Activated T-cell treated with anti-CD3 and anti-CD28 coated beads for 24 hours (primary cell): ENCODE data around the gene SPC24.
A peak's percentile ranks its signal among the peaks of the same experiment; 100 is the strongest.
"Not testable (repeated sequence)": the region's sequence is repeated elsewhere in the genome, so short reads cannot be mapped to it uniquely, and the experiment has no call there.

Source experiments
- DNase-seq: peaks from one replicate; pipeline ENCODE4 v3.0.0-alpha.2; 2020; ENCODE audit warnings: low read depth

The SPC24 gene

DNA sequence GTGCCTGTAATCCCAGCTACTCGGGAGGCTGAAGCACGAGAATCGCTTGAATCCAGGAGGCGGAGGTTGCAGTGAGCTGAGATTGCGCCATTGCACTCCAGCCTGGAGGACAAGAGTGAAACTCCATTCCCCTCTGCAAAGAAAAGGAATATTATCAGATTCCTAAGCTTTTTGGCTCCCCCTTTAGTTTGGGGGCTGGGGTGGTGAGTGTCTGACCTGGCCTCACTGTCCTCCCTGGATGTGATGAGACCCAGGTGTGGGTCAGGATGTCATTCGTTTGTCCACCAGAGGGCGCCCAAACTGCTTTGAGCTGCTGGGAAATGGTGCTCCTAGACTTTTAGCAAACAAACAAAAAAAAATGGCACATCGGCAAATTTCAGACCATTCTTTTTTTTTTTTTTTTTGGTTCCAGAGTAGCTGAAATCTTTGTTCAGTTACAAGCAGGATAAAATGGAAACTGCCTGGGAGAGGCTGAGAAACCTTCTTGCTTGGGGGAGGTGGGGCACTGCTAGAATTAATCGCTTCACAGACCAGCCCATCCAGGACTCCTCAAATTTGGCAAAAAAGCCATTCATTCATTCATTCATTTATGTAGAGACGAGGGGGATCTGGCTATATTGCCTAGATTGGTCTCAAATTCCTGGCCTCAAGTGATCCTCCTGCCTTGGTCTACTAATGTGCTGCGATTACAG is 29.4 kb downstream of the SPC24 start:
- DNase-seq: peak; percentile 59

DNA sequence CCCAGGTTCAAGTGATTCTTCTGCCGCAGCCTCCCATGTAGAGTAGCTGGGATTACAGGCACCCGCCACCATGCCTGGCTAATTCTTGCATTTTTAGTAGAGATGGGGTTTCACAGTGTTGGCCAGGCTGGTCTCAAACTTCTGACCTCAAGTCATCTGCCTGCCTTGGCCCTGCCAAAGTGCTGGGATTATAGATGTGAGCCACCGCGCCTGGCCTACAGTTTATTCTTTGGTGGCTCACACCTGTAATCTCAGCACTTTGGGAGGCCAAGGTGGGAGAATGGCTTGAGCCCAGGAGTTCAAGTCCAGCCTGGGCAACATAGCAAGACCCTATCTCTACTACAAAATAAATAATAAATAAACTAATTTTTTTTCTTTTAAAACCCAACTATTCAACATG is 31.4 kb downstream of the SPC24 start:
- DNase-seq: not testable (repeated sequence)

- DNase-seq: no peak
Measured at GRCh38 chr19:11123114-11123513, 32.5 kb downstream of the SPC24 start.

DNA sequence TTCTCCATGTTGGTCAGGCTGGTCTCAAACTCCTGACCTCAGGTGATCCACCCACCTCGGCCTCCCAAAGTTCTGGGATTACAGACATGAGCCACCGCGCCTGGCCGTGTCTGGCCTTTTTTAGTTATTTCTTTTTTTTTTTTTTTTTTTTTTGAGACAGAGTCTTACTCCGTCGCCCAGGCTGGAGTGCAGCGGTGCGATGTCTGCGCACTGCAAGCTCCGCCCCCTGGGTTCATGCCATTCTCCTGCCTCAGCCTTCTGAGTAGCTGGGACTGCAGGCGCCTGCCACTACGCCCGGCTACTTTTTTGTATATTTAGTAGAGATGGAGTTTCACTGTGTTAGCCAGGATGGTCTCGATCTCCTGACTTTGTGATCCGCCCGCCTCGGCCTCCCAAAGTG is 33.6 kb downstream of the SPC24 start:
- not testable (repeated sequence) for DNase-seq

GRCh38 chr19:11116507-11116906 is 39.1 kb downstream of the SPC24 start:
- DNase-seq: no peak

- DNase-seq: no peak
Measured at GRCh38 chr19:11115895-11116446, 39.6 kb downstream of the SPC24 start.

GRCh38 chr19:11115042-11115441 is 40.5 kb downstream of the SPC24 start:
- no peak for DNase-seq

GRCh38 chr19:11113140-11113708 is 42.4 kb downstream of the SPC24 start:
- no peak for DNase-seq

DNA sequence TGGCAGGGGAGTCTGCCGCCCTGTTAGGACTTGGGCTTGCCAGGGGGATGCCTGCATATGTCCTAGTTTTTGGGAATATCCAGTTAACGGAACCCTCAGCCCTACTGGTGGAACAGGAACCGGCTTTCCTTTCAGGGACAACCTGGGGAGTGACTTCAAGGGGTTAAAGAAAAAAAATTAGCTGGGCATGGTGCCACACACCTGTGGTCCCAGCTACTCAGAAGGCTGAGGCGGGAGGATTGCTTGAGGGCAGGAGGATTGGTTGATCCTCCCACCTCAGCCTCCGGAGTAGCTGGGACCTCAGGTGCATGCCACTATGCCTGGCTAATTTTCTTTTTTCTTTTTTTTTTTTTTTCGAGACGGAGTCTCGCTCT is 43.8 kb downstream of the SPC24 start:
- no peak for DNase-seq

DNA sequence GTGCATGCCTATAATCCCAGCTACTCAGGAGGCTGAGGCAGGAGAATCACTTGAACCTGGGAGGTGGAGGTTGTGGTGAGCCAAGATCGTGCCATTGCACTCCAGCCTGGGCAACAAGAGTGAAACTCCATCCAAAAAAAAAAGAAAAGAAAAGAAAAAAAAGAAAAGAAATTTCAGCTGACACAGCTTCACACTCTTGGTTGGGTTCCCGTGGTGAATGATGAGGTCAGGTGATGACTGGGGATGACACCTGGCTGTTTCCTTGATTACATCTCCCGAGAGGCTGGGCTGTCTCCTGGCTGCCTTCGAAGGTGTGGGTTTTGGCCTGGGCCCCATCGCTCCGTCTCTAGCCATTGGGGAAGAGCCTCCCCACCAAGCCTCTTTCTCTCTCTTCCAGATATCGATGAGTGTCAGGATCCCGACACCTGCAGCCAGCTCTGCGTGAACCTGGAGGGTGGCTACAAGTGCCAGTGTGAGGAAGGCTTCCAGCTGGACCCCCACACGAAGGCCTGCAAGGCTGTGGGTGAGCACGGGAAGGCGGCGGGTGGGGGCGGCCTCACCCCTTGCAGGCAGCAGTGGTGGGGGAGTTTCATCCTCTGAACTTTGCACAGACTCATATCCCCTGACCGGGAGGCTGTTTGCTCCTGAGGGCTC is 44.3 kb downstream of the SPC24 start:
- DNase-seq: no peak

GRCh38 chr19:11108746-11109145 is 46.8 kb downstream of the SPC24 start:
- DNase-seq: no peak

DNA sequence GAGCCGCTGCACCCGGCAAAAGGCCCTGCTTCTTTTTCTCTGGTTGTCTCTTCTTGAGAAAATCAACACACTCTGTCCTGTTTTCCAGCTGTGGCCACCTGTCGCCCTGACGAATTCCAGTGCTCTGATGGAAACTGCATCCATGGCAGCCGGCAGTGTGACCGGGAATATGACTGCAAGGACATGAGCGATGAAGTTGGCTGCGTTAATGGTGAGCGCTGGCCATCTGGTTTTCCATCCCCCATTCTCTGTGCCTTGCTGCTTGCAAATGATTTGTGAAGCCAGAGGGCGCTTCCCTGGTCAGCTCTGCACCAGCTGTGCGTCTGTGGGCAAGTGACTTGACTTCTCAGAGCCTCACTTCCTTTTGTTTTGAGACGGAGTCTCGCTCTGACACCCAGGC is 49.1 kb downstream of the SPC24 start:
- no peak for DNase-seq

DNA sequence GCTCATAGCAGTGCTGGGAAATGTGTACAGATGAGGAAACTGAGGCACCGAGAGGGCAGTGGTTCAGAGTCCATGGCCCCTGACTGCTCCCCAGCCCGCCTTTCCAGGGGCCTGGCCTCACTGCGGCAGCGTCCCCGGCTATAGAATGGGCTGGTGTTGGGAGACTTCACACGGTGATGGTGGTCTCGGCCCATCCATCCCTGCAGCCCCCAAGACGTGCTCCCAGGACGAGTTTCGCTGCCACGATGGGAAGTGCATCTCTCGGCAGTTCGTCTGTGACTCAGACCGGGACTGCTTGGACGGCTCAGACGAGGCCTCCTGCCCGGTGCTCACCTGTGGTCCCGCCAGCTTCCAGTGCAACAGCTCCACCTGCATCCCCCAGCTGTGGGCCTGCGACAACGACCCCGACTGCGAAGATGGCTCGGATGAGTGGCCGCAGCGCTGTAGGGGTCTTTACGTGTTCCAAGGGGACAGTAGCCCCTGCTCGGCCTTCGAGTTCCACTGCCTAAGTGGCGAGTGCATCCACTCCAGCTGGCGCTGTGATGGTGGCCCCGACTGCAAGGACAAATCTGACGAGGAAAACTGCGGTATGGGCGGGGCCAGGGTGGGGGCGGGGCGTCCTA is 50.5 kb downstream of the SPC24 start:
- DNase-seq: no peak

- not testable (repeated sequence) for DNase-seq
Measured at GRCh38 chr19:11103667-11104066, 51.9 kb downstream of the SPC24 start.

GRCh38 chr19:11102944-11103343 is 52.6 kb downstream of the SPC24 start:
- no peak for DNase-seq

DNA sequence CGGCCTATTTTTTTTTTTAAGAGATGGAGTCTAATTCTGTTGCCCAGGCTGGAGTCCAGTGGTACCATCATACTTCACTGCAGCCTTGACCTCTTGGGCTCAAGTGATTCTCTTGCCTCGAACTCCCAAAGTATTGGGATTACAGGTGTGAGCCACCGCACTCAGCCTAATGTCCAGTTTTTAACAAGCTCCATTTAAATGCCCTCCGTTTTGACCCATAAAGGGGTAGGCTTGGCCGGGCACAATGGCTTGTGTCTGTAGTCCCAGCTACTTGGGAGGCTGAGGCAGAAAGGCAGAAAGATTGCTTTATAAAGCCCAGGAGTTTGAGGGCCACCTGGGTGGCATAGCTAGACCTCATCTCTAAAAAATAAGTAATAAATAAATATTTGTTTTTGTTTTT is 54.5 kb downstream of the SPC24 start:
- no peak for DNase-seq

DNA sequence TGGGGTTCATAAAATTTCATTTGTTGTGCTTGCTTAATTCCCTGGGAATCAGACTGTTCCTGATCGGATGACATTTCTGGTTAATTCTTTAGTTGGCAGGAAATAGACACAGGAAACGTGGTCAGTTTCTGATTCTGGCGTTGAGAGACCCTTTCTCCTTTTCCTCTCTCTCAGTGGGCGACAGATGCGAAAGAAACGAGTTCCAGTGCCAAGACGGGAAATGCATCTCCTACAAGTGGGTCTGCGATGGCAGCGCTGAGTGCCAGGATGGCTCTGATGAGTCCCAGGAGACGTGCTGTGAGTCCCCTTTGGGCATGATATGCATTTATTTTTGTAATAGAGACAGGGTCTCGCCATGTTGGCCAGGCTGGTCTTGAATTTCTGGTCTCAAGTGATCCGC is 55.5 kb downstream of the SPC24 start:
- no peak for DNase-seq

DNA sequence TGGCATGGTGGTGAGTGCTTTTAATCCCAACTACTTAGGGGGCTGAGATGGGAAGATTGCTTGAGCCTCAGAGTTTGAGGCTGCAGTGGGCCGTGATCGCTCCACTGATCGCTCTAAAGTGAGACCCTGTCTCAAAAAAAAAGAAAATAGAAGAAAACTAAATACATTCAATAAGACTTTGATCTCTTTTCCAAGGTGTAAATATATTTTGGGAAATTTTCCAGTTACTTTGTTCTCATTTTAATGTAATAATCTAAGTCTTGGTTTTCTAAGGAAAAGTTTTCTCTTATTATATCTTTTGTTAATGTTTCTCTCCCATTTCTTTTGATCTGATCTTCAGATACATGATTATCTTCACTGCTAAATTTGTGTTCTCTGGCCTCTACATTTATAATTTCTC is 56.7 kb downstream of the SPC24 start:
- DNase-seq: no peak

GRCh38 chr19:11098327-11098726 is 57.3 kb downstream of the SPC24 start:
- DNase-seq: no peak

DNA sequence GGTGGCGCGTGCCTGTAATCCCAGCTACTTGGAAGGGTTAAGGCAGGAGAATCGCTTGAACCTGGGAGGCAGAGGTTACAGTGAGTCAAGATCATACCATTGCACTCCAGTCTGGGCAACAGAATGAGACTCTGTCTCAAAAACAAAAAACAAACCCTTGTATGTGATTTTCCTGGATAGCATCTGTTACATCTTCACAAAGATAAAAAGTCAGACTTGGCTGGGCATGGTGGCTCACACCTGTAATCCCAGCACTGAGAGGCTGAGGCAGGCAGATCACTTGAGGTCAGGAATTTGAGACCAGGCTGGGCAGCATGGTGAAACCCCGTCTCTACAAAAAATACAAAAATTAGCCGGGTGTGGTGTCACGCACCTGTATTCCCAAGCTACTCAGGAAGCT is 58.2 kb downstream of the SPC24 start:
- not testable (repeated sequence) for DNase-seq

GRCh38 chr19:11096210-11096841 is 59.3 kb downstream of the SPC24 start:
- DNase-seq: no peak
